ACC112 (cell line): ENCODE data around the gene GPER1.

Source experiments
- H2AFZ ChIP-seq: fragments of 200-600 bp; sonication (generic); one replicate; pipeline ENCODE4 v1.6.0; 2017; ENCODE audit warnings: antibody characterized with exemption, low read length; ENCODE audit not compliant: unreplicated experiment
- H3K27ac ChIP-seq: fragments of 200-600 bp; sonication (generic); 2 replicates; pipeline ENCODE4 v1.5.1; 2014; ENCODE audit warnings: low read depth, mild to moderate bottlenecking, antibody characterized with exemption, low read length, moderate library complexity
- H3K27me3 ChIP-seq: fragments of 200-600 bp; sonication (generic); 2 replicates; pipeline ENCODE4 v1.6.1; 2014; ENCODE audit warnings: mild to moderate bottlenecking, antibody characterized with exemption, low read length, moderate library complexity, mixed read lengths; ENCODE audit not compliant: insufficient read depth
- H3K36me3 ChIP-seq: fragments of 200-600 bp; sonication (generic); 2 replicates; pipeline ENCODE4 v1.6.1; 2016; ENCODE audit warnings: mild to moderate bottlenecking, antibody characterized with exemption, low read length, moderate library complexity, mixed read lengths; ENCODE audit not compliant: insufficient read depth
- H3K4me1 ChIP-seq: fragments of 200-600 bp; sonication (generic); one replicate; pipeline ENCODE4 v1.6.1; 2016; ENCODE audit warnings: low read length, mixed read lengths; ENCODE audit not compliant: insufficient read depth, unreplicated experiment, control insufficient read depth
- H3K4me3 ChIP-seq: fragments of 200-600 bp; sonication (generic); 2 replicates; pipeline ENCODE4 v1.5.1; 2014; ENCODE audit warnings: mild to moderate bottlenecking, low read depth, low read length
- H3K79me2 ChIP-seq: fragments of 200-600 bp; sonication (generic); one replicate; pipeline ENCODE4 v1.6.0; 2016; ENCODE audit warnings: low read length; ENCODE audit not compliant: control insufficient read depth, unreplicated experiment, insufficient read depth

The GPER1 gene

DNA sequence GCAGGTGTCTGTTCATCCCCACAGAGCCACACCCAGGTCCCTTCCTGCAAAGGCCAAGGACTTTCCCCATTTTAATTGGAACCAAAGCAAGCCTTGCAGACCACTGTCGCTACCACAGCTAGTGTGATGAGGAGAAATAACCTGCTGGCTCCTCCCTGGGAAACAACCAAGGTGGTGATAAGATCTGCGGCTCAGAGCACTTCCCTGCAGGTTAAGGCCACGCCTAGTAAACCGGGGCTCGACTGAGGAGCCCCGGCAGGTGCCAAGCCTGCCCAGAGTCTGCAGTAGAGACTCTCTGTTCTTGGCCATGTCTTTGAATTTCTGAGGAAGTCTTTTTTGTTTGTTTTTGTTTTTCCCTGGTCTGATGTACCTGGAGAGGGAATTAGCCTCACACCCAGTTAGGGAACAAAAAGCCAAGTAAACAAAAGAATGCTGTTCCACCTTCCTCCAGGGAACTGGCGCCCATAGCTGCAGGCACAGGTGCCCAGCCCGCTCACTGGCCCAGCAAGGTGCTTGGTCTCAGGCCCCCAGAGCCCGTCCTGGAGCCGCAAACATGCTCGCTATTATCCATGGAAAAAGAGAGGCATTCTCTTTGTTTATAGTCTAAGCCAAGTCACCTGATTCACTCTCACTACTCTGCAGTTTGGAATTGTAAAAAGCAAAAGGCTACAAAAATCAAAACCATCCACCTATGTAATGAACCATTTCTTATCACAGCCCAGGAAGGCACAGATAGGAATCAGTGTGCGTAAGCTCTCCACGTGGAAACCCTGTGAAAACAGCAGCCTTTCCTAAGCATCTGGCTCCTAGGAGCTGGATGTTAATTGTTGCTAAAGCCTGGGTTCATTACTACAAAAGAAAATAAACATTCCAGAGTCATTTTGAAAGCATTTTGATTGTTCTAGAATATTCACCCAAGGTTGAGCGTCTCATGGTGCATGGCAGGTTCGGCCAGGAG, 40.9 kb upstream of the GPER1 start:
- Histone ChIP-seq H3K79me2 (no peaks in the 10 kb centered on the region), H2AFZ (no peak overlapping the region), H3K4me3 (no peak overlapping the region), H3K27ac (no peak overlapping the region), H3K4me1 (peaks cover 19% of the 10 kb centered on the region), H3K36me3 (no peaks in the 10 kb centered on the region), H3K27me3 (no peaks in the 10 kb centered on the region)

DNA sequence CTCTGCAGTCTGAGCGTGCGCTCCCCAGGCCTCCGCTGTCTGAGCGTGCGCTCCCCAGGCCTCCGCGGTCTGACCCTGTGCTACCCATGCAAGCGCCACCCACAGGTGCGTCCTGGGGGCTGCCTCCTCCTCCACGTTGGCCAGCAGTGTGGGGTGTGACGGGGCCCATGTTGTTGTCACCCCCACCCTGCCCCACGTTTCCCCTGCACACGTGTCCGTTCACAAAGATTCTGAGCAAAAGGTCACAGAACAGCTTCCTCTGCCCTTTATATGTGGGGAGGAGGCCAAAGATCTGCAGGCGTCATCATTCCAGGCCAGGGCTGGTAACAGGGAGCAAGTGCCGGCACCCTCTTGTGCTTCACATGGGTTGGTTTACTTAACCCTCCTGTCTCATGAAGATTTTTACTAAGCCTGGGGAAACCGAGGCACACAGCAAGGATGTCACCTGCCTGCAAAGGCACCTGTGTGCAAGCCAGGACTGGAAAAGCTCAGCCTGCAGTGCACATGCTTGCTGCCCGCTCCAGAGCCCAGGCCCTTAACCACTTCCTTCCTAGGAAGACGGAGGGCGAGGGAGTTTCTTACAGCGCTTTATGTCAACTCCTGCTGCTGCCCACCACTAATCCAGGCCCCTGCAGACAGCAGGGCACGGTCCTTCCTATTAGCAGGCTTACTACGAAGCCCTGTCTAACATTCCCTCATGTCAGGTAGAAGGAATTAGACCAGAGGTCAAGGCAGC, 38.7 kb upstream of the GPER1 start:
- Histone ChIP-seq H3K4me1 (peaks cover 9% of the 10 kb centered on the region), H3K27me3 (no peaks in the 10 kb centered on the region), H3K4me3 (no peak overlapping the region), H3K79me2 (no peaks in the 10 kb centered on the region), H3K27ac (no peak overlapping the region), H3K36me3 (no peaks in the 10 kb centered on the region), H2AFZ (no peak overlapping the region)

DNA sequence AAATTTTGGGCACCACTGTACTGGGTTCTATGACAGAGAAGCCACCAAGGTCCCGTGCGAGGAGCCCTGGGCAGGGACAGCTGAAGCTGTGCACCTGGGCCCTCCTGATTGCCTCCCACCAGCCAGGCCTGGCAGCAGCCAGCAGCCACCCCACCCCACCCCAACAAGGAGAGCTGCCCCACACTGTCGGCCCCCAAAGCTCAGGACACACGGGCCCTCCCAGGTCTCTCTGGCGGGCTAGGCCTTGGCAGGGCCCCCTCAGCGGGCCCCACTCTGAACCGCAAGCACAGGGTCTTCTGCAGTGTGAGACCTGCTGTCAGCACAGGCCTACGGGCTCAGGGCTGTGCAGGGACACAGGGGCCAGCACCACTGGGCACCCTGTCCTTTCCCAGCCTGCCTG, 38.1 kb upstream of the GPER1 start:
- Histone ChIP-seq H3K79me2 (no peaks in the 10 kb centered on the region), H2AFZ (no peak overlapping the region), H3K4me1 (peaks cover 9% of the 10 kb centered on the region), H3K4me3 (no peak overlapping the region), H3K27me3 (no peaks in the 10 kb centered on the region), H3K27ac (no peak overlapping the region), H3K36me3 (no peaks in the 10 kb centered on the region)

GRCh38 chr7:1050254-1050906, 37.5 kb upstream of the GPER1 start:
- Histone ChIP-seq H2AFZ (no peak overlapping the region), H3K27me3 (no peaks in the 10 kb centered on the region), H3K4me3 (no peak overlapping the region), H3K27ac (no peak overlapping the region), H3K79me2 (no peaks in the 10 kb centered on the region), H3K4me1 (peaks cover 5% of the 10 kb centered on the region), H3K36me3 (no peaks in the 10 kb centered on the region)

- Histone ChIP-seq H2AFZ (no peak overlapping the region), H3K79me2 (no peaks in the 10 kb centered on the region), H3K4me1 (no peaks in the 10 kb centered on the region)
Observed at GRCh38 chr7:1050956-1051690, 36.8 kb upstream of the GPER1 start.

DNA sequence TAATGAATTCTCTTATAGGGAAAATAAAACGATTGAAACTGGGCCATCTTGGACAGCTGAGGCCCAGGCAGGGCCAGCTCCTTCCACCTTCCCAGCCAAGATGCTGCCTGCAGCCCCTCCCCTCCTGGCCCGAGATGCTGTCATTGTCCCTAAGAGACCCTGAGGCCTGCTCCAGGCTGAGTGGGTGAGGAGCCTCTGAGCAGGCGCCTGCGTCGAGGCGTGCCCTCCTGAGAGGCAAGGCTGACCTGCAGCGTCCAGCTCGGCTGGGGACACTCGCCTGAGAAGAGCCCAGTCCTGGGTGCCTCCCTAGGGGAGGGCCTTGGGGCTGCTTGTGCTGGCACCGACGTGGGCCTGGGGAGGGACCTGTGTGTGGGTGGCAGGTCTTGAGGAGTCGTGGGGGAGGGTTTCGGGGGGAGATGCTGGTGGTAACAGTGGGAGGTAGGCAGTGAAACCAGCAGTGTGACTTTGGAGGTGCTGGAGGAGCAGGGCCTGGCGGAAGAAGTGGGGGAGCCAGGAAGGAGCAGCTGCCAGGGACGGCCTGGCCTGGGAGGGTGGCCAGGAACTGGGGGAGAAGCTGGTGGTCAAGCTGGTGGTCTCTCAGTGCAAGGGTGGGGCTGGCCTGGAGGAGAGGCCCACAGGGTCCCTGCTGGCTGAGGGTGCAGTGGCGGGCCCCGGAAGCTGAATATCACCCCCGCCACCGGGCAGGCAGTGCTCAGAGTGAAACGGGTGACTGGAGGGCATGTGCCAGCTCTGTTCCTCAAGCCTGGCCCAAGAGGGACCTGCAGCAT, 35.7 kb upstream of the GPER1 start:
- Histone ChIP-seq H3K27ac (no peak overlapping the region), H2AFZ (no peak overlapping the region), H3K27me3 (no peaks in the 10 kb centered on the region), H3K4me3 (no peak overlapping the region), H3K79me2 (no peaks in the 10 kb centered on the region), H3K4me1 (no peaks in the 10 kb centered on the region), H3K36me3 (no peaks in the 10 kb centered on the region)

More at GRCh38 chr7:1050956-1051690, 36.8 kb upstream of the GPER1 start:
- no peaks in the 10 kb centered on the region for H3K36me3 ChIP-seq
- H3K27ac ChIP-seq: no peak overlapping the region
- no peaks in the 10 kb centered on the region for H3K27me3 ChIP-seq
- H3K4me3 ChIP-seq: no peak overlapping the region

GRCh38 chr7:1053002-1053411, 34.9 kb upstream of the GPER1 start:
- Histone ChIP-seq H3K36me3 (no peaks in the 10 kb centered on the region), H3K4me1 (no peaks in the 10 kb centered on the region), H3K4me3 (no peak overlapping the region), H3K27ac (no peak overlapping the region), H3K27me3 (no peaks in the 10 kb centered on the region), H3K79me2 (no peaks in the 10 kb centered on the region), H2AFZ (no peak overlapping the region)

DNA sequence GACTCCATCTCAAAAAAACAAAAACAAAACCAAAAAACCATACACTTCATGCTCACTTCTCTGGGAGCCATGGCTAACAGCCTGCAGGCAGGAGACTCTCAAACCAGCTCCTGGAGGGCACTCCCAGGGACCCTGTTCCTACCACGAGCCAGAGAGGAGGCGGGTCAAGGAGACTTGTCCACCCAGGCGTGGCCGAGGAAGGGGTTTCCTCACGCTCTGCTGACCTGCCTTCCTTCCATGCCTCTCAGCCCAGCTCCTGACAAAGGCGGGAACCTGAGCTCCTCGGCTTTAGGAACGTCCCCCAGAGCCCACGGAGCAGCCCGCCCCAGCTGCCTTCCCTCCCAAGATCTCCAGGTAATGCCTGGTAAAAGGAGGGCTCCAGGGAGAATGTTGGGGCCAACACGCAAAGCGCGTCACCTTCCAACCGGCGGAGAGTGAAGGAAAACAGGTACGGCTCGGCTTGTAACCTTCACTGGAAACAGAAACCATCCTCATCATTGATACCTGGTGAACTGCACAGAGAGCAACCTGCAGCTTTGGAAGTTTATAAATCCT, 34.0 kb upstream of the GPER1 start:
- Histone ChIP-seq H3K27me3 (no peaks in the 10 kb centered on the region), H3K4me3 (no peak overlapping the region), H3K79me2 (no peaks in the 10 kb centered on the region), H3K36me3 (no peaks in the 10 kb centered on the region), H2AFZ (no peak overlapping the region), H3K27ac (no peak overlapping the region), H3K4me1 (no peaks in the 10 kb centered on the region)

- H3K27me3 ChIP-seq: no peaks in the 10 kb centered on the region
- no peak overlapping the region for H2AFZ ChIP-seq
- no peak overlapping the region for H3K4me3 ChIP-seq
- H3K27ac ChIP-seq: no peak overlapping the region
- no peaks in the 10 kb centered on the region for H3K79me2 ChIP-seq
- no peaks in the 10 kb centered on the region for H3K4me1 ChIP-seq
- H3K36me3 ChIP-seq: no peaks in the 10 kb centered on the region
Observed at GRCh38 chr7:1054438-1054837, 33.5 kb upstream of the GPER1 start.
